Astrocyte (in vitro differentiated cells and primary cell): ENCODE data around the gene VWA1. TPM values are rescaled to one million over a fixed set of nuclear protein-coding genes. Genes with fewer than 3 reads are reported as not detected.

Experiments
- DNase-seq: peaks from one replicate; pipeline ENCODE4 v3.0.0-alpha.2; 2010; ENCODE audit warnings: low read depth
- FAIRE-seq: peaks from 2 replicates; lab custom pipeline; 2011; peaks lifted over from hg19 to GRCh38; lab: Jason Lieb, UNC
- H2AFZ ChIP-seq: 2 replicates; pipeline ENCODE4 v1.6.0; 2012; ENCODE audit warnings: low read depth, low read length, inconsistent platforms
- H3K27ac ChIP-seq: 2 replicates; pipeline ENCODE4 v1.5.1; 2011; ENCODE audit warnings: low read depth, low read length, inconsistent platforms
- H3K27me3 ChIP-seq: 2 replicates; pipeline ENCODE4 v1.6.0; 2011; ENCODE audit warnings: low read length, inconsistent platforms; ENCODE audit not compliant: insufficient read depth
- H3K36me3 ChIP-seq: 2 replicates; pipeline ENCODE4 v1.5.1; 2011; ENCODE audit warnings: low read length, inconsistent platforms; ENCODE audit not compliant: insufficient read depth
- H3K4me1 ChIP-seq: 2 replicates; pipeline ENCODE4 v1.5.1; 2011; ENCODE audit warnings: low read length, inconsistent platforms; ENCODE audit not compliant: insufficient read depth
- H3K4me2 ChIP-seq: 2 replicates; pipeline ENCODE4 v1.6.0; 2012; ENCODE audit warnings: low read length, inconsistent platforms
- H3K4me3 ChIP-seq: 2 replicates; pipeline ENCODE4 v1.5.1; 2011; ENCODE audit warnings: low read depth, mild to moderate bottlenecking, low read length, inconsistent platforms; ENCODE audit not compliant: insufficient read depth
- H3K79me2 ChIP-seq: 2 replicates; pipeline ENCODE4 v1.6.0; 2012; ENCODE audit warnings: mild to moderate bottlenecking, low read length, inconsistent platforms; ENCODE audit not compliant: insufficient read depth
- H3K9ac ChIP-seq: 2 replicates; pipeline ENCODE4 v1.6.0; 2012; ENCODE audit warnings: mild to moderate bottlenecking, low read length, inconsistent platforms
- H3K9me3 ChIP-seq: 2 replicates; pipeline ENCODE4 v1.5.1; 2012; ENCODE audit warnings: low read depth, mild to moderate bottlenecking, low read length, inconsistent platforms; ENCODE audit not compliant: insufficient read depth
- H4K20me1 ChIP-seq: 2 replicates; pipeline ENCODE4 v1.6.0; 2012; ENCODE audit warnings: low read length, inconsistent platforms; ENCODE audit not compliant: insufficient read depth
- H3K27ac Mint-ChIP-seq: one replicate; pipeline ENCODE4 v1.8.0; 2021; ENCODE audit warnings: mild to moderate bottlenecking, mixed read lengths; ENCODE audit not compliant: unreplicated experiment
- H3K27me3 Mint-ChIP-seq: one replicate; pipeline ENCODE4 v1.8.0; 2021; ENCODE audit warnings: low read depth, mixed read lengths; ENCODE audit not compliant: unreplicated experiment
- H3K36me3 Mint-ChIP-seq: one replicate; pipeline ENCODE4 v1.8.0; 2021; ENCODE audit warnings: low read depth, mixed read lengths; ENCODE audit not compliant: unreplicated experiment
- H3K4me1 Mint-ChIP-seq: one replicate; pipeline ENCODE4 v1.8.0; 2021; ENCODE audit warnings: low read depth, mixed read lengths; ENCODE audit not compliant: unreplicated experiment
- H3K4me3 Mint-ChIP-seq: one replicate; pipeline ENCODE4 v1.8.0; 2021; ENCODE audit warnings: mild to moderate bottlenecking, moderate library complexity, mixed read lengths; ENCODE audit not compliant: unreplicated experiment
- H3K9me3 Mint-ChIP-seq: one replicate; pipeline ENCODE4 v1.8.0; 2021; ENCODE audit warnings: mild to moderate bottlenecking, mixed read lengths; ENCODE audit not compliant: unreplicated experiment
- EZH2 ChIP-seq: IDR thresholded peaks from 2 replicates; pipeline ENCODE4 v1.6.1; 2012; ENCODE audit warnings: mild to moderate bottlenecking, low read length, inconsistent platforms; ENCODE audit not compliant: insufficient read depth
- total RNA-seq: library from RNA; stranded (reverse); gene quantifications from 2 replicates; pipeline ENCODE4 v1.2.1, GENCODE V29; 2021
- TF ChIP-seq, protein P1 (sequence below): IDR thresholded peaks from 2 replicates; pipeline ENCODE4 v1.5.1; 2011; ENCODE audit warnings: low read depth, mild to moderate bottlenecking, inconsistent platforms, low read length, moderate library complexity; ENCODE audit not compliant: insufficient read depth

Gene VWA1
- total RNA-seq, 1 donor from 2014 or later = 60.4 TPM

DNA sequence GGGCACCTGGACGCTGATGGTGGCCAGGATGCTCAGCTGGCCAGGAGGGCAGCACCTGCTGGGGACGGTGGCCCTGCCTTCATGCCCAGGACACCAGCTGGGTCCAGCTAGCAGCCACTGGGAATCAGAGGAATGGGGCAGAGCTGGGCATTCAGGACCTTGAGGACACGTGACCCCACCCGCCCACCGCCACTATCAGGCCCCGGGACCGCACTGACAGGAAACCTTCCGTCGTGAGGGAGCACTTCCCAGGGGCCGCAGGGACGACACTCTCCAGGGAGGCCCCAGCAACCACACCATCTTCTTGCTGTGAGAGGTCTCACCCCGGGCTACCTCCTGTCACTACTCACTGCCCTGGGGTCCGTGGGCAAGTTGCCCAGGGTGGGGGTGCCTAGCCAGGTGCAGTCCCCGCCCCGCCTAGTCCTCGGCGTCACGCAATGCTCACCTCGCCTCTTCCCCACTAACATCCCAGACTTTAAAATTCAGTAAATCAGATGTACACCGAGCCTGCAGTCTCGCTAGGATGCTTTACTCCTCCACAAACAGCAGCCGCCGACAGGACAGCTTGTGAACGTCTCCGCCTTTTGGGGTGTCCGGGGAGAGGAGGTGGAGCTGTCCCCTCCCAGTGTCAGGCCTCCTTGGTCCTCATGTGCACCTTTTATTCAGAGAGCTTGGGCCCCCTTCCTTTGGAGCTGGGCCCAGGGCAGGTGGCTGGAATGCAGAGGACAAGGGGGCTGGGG lies 4.9 kb downstream of the VWA1 start:
- no peak overlapping the region for H3K4me3 Mint-ChIP-seq
- no peak overlapping the region for H2AFZ ChIP-seq
- peaks cover 6% of the 10 kb centered on the region for H4K20me1 ChIP-seq
- TF ChIP-seq EZH2 = no peak
- TF ChIP-seq, protein P1, sequence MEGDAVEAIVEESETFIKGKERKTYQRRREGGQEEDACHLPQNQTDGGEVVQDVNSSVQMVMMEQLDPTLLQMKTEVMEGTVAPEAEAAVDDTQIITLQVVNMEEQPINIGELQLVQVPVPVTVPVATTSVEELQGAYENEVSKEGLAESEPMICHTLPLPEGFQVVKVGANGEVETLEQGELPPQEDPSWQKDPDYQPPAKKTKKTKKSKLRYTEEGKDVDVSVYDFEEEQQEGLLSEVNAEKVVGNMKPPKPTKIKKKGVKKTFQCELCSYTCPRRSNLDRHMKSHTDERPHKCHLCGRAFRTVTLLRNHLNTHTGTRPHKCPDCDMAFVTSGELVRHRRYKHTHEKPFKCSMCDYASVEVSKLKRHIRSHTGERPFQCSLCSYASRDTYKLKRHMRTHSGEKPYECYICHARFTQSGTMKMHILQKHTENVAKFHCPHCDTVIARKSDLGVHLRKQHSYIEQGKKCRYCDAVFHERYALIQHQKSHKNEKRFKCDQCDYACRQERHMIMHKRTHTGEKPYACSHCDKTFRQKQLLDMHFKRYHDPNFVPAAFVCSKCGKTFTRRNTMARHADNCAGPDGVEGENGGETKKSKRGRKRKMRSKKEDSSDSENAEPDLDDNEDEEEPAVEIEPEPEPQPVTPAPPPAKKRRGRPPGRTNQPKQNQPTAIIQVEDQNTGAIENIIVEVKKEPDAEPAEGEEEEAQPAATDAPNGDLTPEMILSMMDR = no peak
- no peaks in the 10 kb centered on the region for H3K79me2 ChIP-seq
- DNase-seq (no peak), FAIRE-seq (no peak)
- no peak overlapping the region for H3K4me2 ChIP-seq
- H3K27ac Mint-ChIP-seq = peak overlapping the region; percentile 34
- H3K9ac ChIP-seq = no peak overlapping the region
- H3K27me3 ChIP-seq = no peaks in the 10 kb centered on the region
- H3K4me1 Mint-ChIP-seq = peaks cover 5% of the 10 kb centered on the region
- no peaks in the 10 kb centered on the region for H3K36me3 ChIP-seq
- H3K9me3 ChIP-seq = no peaks in the 10 kb centered on the region
- no peaks in the 10 kb centered on the region for H3K36me3 Mint-ChIP-seq
- peaks cover 6% of the 10 kb centered on the region for H3K4me1 ChIP-seq
- H3K27me3 Mint-ChIP-seq = no peaks in the 10 kb centered on the region
- H3K9me3 Mint-ChIP-seq = no peaks in the 10 kb centered on the region
- no peak overlapping the region for H3K4me3 ChIP-seq
- H3K27ac ChIP-seq = no peak overlapping the region

DNA sequence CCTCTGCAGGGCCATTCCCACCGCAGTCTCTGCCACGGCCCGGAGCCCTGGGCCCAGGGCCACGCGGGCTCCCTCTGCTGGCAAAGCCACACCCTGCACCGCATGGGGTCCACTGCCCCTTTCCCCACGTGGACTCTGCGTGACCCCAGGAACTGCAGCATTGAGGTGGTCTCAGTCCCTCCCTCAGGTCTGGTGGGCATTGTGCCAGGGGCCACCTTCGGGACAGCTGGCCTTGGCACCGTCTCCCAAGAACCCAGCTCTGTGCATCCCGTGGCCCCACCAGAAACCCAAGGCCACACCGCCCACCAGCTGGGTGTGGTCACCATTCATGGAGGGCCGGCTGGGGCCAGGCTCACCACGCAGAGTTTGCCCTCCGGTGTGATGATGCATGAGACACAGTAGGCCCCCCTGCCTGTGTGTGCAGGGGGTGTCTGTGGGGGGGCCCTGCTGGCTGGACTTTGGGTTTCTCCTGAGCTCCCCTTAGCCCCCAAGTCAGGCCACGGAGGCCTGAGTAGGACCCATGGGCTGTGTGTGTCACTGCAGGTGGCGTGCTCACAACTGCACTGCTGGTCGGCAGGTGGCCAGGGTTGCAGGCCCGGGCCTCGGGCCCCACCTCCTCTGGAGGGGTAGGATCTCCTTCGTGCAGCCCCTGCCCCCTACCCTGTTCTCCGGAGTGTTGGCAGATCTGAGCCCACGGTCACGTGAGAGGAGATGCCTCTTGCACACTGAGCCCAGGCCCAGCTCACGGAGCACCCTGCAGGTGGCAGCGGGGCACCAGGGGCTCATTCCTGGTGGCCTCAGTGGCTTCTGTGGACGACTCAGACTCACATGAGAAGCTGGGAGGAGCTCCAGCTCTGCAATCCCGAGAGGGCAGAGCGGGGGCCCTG lies 5.8 kb downstream of the VWA1 start:
- Histone ChIP-seq H2AFZ (no peak overlapping the region), H3K79me2 (no peaks in the 10 kb centered on the region)
- FAIRE-seq = no peak

More for the DNA sequence above, 5.8 kb downstream of the VWA1 start:
- H3K36me3 Mint-ChIP-seq = no peaks in the 10 kb centered on the region
- Histone ChIP-seq H3K9me3 (no peaks in the 10 kb centered on the region), H3K4me3 (no peak overlapping the region), H3K4me2 (no peak overlapping the region), H3K27me3 (no peaks in the 10 kb centered on the region), H3K9ac (no peak overlapping the region), H3K4me1 (peaks cover 2% of the 10 kb centered on the region), H3K36me3 (no peaks in the 10 kb centered on the region), H3K27ac (no peak overlapping the region), H4K20me1 (peaks cover 6% of the 10 kb centered on the region)
- no peaks in the 10 kb centered on the region for H3K27me3 Mint-ChIP-seq
- H3K27ac Mint-ChIP-seq = peak overlapping the region; percentile 34
- TF ChIP-seq, protein P1 = peak; percentile 49
- TF ChIP-seq EZH2 = no peak
- H3K9me3 Mint-ChIP-seq = no peaks in the 10 kb centered on the region
- DNase-seq = no peak
- no peak overlapping the region for H3K4me3 Mint-ChIP-seq
- peaks cover 5% of the 10 kb centered on the region for H3K4me1 Mint-ChIP-seq
